Panc1 (cell line): Measurements from ENCODE around the gene SELENOI.

Source experiments
- CTCF ChIP-seq: fragments of 450-650 bp; IDR thresholded peaks from 2 replicates; pipeline ENCODE4 v1.5.1; 2017; ENCODE audit warnings: mild to moderate bottlenecking
- POLR2AphosphoS5 ChIP-seq: IDR thresholded peaks from 2 replicates; pipeline ENCODE4 v1.6.1; 2012; ENCODE audit warnings: mild to moderate bottlenecking, low read depth, low read length, moderate library complexity

GRCh38 chr2:26337298-26337697 is 8.6 kb upstream of the SELENOI start:
- TF ChIP-seq CTCF (no peak), POLR2AphosphoS5 (no peak)
